ENCODE data around the gene CCDC69.

CCDC69 gene

GRCh38 chr5:151254556-151254955 lies 30.7 kb upstream of the CCDC69 start:
- no peak for DNase-seq
- Histone ChIP-seq H3K4me3 (ENCODE audit: low read depth, low read length) (no peak overlapping the region), H3K36me3 (replicated peaks) (no peaks in the 10 kb centered on the region), H3K27me3 (replicated peaks) (no peaks in the 10 kb centered on the region), H3K27ac (no peak overlapping the region)
- no peak for TF ChIP-seq CTCF (IDR thresholded peaks at IDR 0.05; ENCODE audit: low read depth, low read length, missing control alignments)
- in situ Hi-C loops (cut with HindIII; ENCODE audit: low pct_ligation_motif_present, low sequenced_read_pairs), result no loop called here

- in situ Hi-C loops (cut with HindIII; ENCODE audit: low pct_ligation_motif_present, low sequenced_read_pairs), result no loop called here
- no peak overlapping the region for H3K27ac ChIP-seq
Observed at GRCh38 chr5:151253605-151253950, 29.7 kb upstream of the CCDC69 start.

GRCh38 chr5:151252762-151253604 lies 29.1 kb upstream of the CCDC69 start, which contains the start of gene GM2A:
GM2A (plus strand) TSS chr5:151253185; CDS start chr5:151253217, 32 bp downstream.
- Histone ChIP-seq H3K36me3 (replicated peaks) (no peaks in the 10 kb centered on the region), H3K27me3 (replicated peaks) (no peaks in the 10 kb centered on the region), H3K27ac (peak within 1 kb of the TSS; percentile 51), H3K4me3 (ENCODE audit: low read depth, low read length) (peak within 1 kb of the TSS; percentile 83)
- peak; percentile 99 for DNase-seq
- in situ Hi-C loops (cut with HindIII; ENCODE audit: low pct_ligation_motif_present, low sequenced_read_pairs), result no loop called here
- no peak for TF ChIP-seq CTCF (IDR thresholded peaks at IDR 0.05; ENCODE audit: low read depth, low read length, missing control alignments)

More at GRCh38 chr5:151253605-151253950, 29.7 kb upstream of the CCDC69 start:
- H3K36me3 ChIP-seq (replicated peaks), result no peaks in the 10 kb centered on the region
- no peak for DNase-seq
- H3K4me3 ChIP-seq (ENCODE audit: low read depth, low read length), result peak overlapping the region; percentile 83
- H3K27me3 ChIP-seq (replicated peaks), result no peaks in the 10 kb centered on the region
- TF ChIP-seq CTCF (IDR thresholded peaks at IDR 0.05; ENCODE audit: low read depth, low read length, missing control alignments), result no peak

- in situ Hi-C loops (cut with HindIII; ENCODE audit: low pct_ligation_motif_present, low sequenced_read_pairs), result no loop called here
- no peak for DNase-seq
- TF ChIP-seq CTCF (IDR thresholded peaks at IDR 0.05; ENCODE audit: low read depth, low read length, missing control alignments), result no peak
- no peak overlapping the region for H3K27ac ChIP-seq
- no peaks in the 10 kb centered on the region for H3K36me3 ChIP-seq (replicated peaks)
- H3K27me3 ChIP-seq (replicated peaks), result peaks cover 2% of the 10 kb centered on the region
- H3K4me3 ChIP-seq (ENCODE audit: low read depth, low read length), result no peak overlapping the region
Observed at GRCh38 chr5:151251621-151252020, 27.7 kb upstream of the CCDC69 start.

- no peak overlapping the region for H3K4me3 ChIP-seq (ENCODE audit: low read depth, low read length)
- H3K27me3 ChIP-seq (replicated peaks), result peaks cover 2% of the 10 kb centered on the region
- H3K27ac ChIP-seq, result no peak overlapping the region
- DNase-seq, result no peak
- in situ Hi-C loops (cut with HindIII; ENCODE audit: low pct_ligation_motif_present, low sequenced_read_pairs), result no loop called here
- no peak for TF ChIP-seq CTCF (IDR thresholded peaks at IDR 0.05; ENCODE audit: low read depth, low read length, missing control alignments)
- H3K36me3 ChIP-seq (replicated peaks), result no peaks in the 10 kb centered on the region
Observed at GRCh38 chr5:151251001-151251551, 27.2 kb upstream of the CCDC69 start.

Data from brain microvascular endothelial cell (primary cell).